GM12878 (cell line): Measurements from ENCODE around the gene ORM2. TPM values are rescaled to one million over a fixed set of nuclear protein-coding genes. Genes with fewer than 3 reads are reported as not detected.

Source experiments
- ATAC-seq: fragments of 200-7000 bp; cut with Tn5 transposase; 3 replicates; pipeline ENCODE4 v1.9.1; 2020; ENCODE audit warnings: mild to moderate bottlenecking, moderate library complexity
- BruUV-seq: library from RNA; stranded (reverse); fragments of 400-500 nt; replicated peaks from 2 replicates; lab custom pipeline; 2021; lab: Mats Ljungman, UMichigan
- CTCF ChIA-PET: fragments of 300-600 bp; sonication (Branson Sonifier 250); formaldehyde crosslinking; extraction: SDS; loops from one replicate; lab custom pipeline; 2021; ENCODE audit warnings: inconsistent platforms; lab: Yijun Ruan, JAX
- POLR2A ChIA-PET: fragments of 350-600 bp; formaldehyde crosslinking; extraction: SDS; loops from one replicate; lab custom pipeline; 2021; ENCODE audit warnings: inconsistent platforms; lab: Charles Lee
- RAD21 ChIA-PET: fragments of 300-600 bp; sonication (Branson Sonifier 250); formaldehyde crosslinking; loops from one replicate; lab custom pipeline; 2023; ENCODE audit warnings: antibody characterized with exemption; ENCODE audit not compliant: unreplicated experiment; lab: Charles Lee
- SMC1A ChIA-PET: fragments of 300-600 bp; sonication (Branson Sonifier 250); formaldehyde crosslinking; loops from one replicate; lab custom pipeline; 2023; ENCODE audit not compliant: unreplicated experiment, uncharacterized antibody; lab: Charles Lee
- DNase-seq: peaks from one replicate; pipeline ENCODE4 v3.0.0-alpha.2; 2011; ENCODE audit warnings: low read depth, low spot score
- FAIRE-seq: peaks from 3 replicates; lab custom pipeline; 2011; peaks lifted over from hg19 to GRCh38; lab: Jason Lieb, UNC
- H2AFZ ChIP-seq: 2 replicates; pipeline ENCODE4 v1.6.0; 2011; ENCODE audit warnings: low read depth, low read length, control low read depth; ENCODE audit not compliant: control insufficient read depth
- H3K27ac ChIP-seq: 2 replicates; pipeline ENCODE4 v1.5.1; 2011; ENCODE audit warnings: control low read depth; ENCODE audit not compliant: control insufficient read depth, insufficient read depth
- H3K27me3 ChIP-seq, 2 experiments: replicated peaks in 1 of 2; 2 replicates each; pipeline versions ENCODE4 v1.6.0 to v1.6.1; 2011; ENCODE audit warnings: low read length in 1 of 2; ENCODE audit not compliant: control insufficient read depth in 2 of 2, insufficient read depth in 2 of 2
- H3K36me3 ChIP-seq, 2 experiments: 2 replicates each; pipeline ENCODE4 v1.5.1; 2011; ENCODE audit warnings: low read length in 1 of 2; ENCODE audit not compliant: control insufficient read depth in 2 of 2, insufficient read depth in 2 of 2
- H3K4me1 ChIP-seq: 2 replicates; pipeline ENCODE4 v1.6.1; 2011; ENCODE audit warnings: mild to moderate bottlenecking, low read length, moderate library complexity, mixed read lengths; ENCODE audit not compliant: control insufficient read depth, insufficient read depth
- H3K4me2 ChIP-seq: 2 replicates; pipeline ENCODE4 v1.6.0; 2011; ENCODE audit warnings: control low read depth; ENCODE audit not compliant: control insufficient read depth, insufficient read depth
- H3K4me3 ChIP-seq: fragments of 200-600 bp; sonication (generic); 2 replicates; pipeline ENCODE4 v1.5.1; 2016
- H3K79me2 ChIP-seq: 2 replicates; pipeline ENCODE4 v1.6.0; 2011; ENCODE audit warnings: low read length; ENCODE audit not compliant: control insufficient read depth, insufficient read depth
- H3K9ac ChIP-seq: 2 replicates; pipeline ENCODE4 v1.8.0; 2011; ENCODE audit warnings: low read length, control low read depth, mixed read lengths; ENCODE audit not compliant: control insufficient read depth, insufficient read depth
- H3K9me3 ChIP-seq: replicated peaks from 3 replicates; pipeline ENCODE4 v1.5.1; 2011; ENCODE audit warnings: mild to moderate bottlenecking, low read length; ENCODE audit not compliant: control insufficient read depth, insufficient read depth
- H4K20me1 ChIP-seq: 2 replicates; pipeline ENCODE4 v1.6.0; 2011; ENCODE audit not compliant: control insufficient read depth, insufficient read depth
- BACH1 ChIP-seq: fragments of 450-650 bp; IDR thresholded peaks from 2 replicates; pipeline ENCODE4 v1.6.1; 2017; ENCODE audit warnings: mild to moderate bottlenecking, borderline replicate concordance
- FOS ChIP-seq: IDR thresholded peaks from 3 replicates; pipeline ENCODE4 v1.6.1; 2011; ENCODE audit warnings: borderline replicate concordance; ENCODE audit not compliant: insufficient read length; ENCODE audit errors: extremely low read depth
- IRF5 ChIP-seq: fragments of 450-650 bp; IDR thresholded peaks from 2 replicates; pipeline ENCODE4 v1.6.1; 2017; ENCODE audit warnings: borderline replicate concordance
- NRF1 ChIP-seq: conservative IDR thresholded peaks from 2 replicates; pipeline ENCODE4 v1.6.1; 2011; ENCODE audit warnings: mild to moderate bottlenecking, low read depth, low read length, improper control_type of control experiment
- POU2F2 ChIP-seq: IDR thresholded peaks from 3 replicates; pipeline ENCODE4 v1.6.1; 2011; ENCODE audit warnings: low read depth, mild to moderate bottlenecking, low read length, borderline replicate concordance
- RB1 ChIP-seq: fragments of 450-650 bp; formaldehyde crosslinking; IDR thresholded peaks from 2 replicates; pipeline ENCODE4 v1.6.1; 2017; ENCODE audit warnings: mild to moderate bottlenecking, borderline replicate concordance
- RCOR1 ChIP-seq: conservative IDR thresholded peaks from 2 replicates; pipeline ENCODE4 v1.6.1; 2012; ENCODE audit warnings: low read depth, low read length, improper control_type of control experiment
- SRF ChIP-seq, 2 experiments: IDR thresholded peaks; 2 replicates each; pipeline ENCODE4 v1.6.1; 2011; ENCODE audit warnings: low read depth in 2 of 2, low read length in 2 of 2, mild to moderate bottlenecking in 1 of 2, moderate library complexity in 1 of 2
- WGBS: methylation state at CpG from one replicate; pipeline ENCODE4 v1.1.6; 2016; ENCODE audit warnings: low lambda C conversion rate; ENCODE audit not compliant: insufficient replicate concordance, insufficient coverage; ENCODE audit errors: missing lambda C conversion rate; 5-methylcytosine and 5-hydroxymethylcytosine counted together
- in situ Hi-C: fragments of 300-500 bp; cut with MboI; formaldehyde crosslinking; loops from 9 replicates; pipeline ENCODE4 v1.14.3; 2018; ENCODE audit warnings: mixed read lengths
- intact Hi-C: fragments of 100-400 bp; cut with micrococcal nuclease; formaldehyde crosslinking; loops from one replicate; pipeline ENCODE4 v1.14.2; 2022; ENCODE audit not compliant: unreplicated experiment
- polyA plus RNA-seq, 11 experiments: library from polyadenylated mRNA; depleted of rRNA in 4 of 11; unstranded in 6 of 11; stranded (reverse) in 5 of 11; fragments of >200 nt; fragmentation: Nextera tagmentation in 4 of 11; fragmentation: Illumina TruSeq in 1 of 11; extraction: Ambion mirVana in 4 of 11; extraction: Trizol in 1 of 11; gene quantifications; 1 replicate in 1 of 11; 2 replicates in 10 of 11; pipeline versions ENCODE4 v1.2.1 to v1.2.3, GENCODE V29; 2011 to 2016; ENCODE audit warnings: inconsistent platforms in 2 of 11, missing spikeins in 2 of 11, low read depth in 1 of 11
- total RNA-seq, 4 experiments: library from RNA; depleted of rRNA in 3 of 4; stranded (reverse); fragments of >200 nt in 3 of 4; fragmentation: Illumina TruSeq in 1 of 4; extraction: Trizol in 1 of 4; gene quantifications; 2 replicates each; pipeline versions ENCODE4 v1.2.1 to v1.2.3, GENCODE V29; 2013 to 2021
- TF ChIP-seq, protein P1 (sequence below): fragments of 450-650 bp; IDR thresholded peaks from 2 replicates; pipeline ENCODE4 v1.6.1; 2018; ENCODE audit warnings: mild to moderate bottlenecking, low read depth, moderate library complexity; ENCODE audit not compliant: partially characterized antibody

ORM2 gene
- total and polyA plus RNA-seq, 10 of the 15 experiments (the other 5 are each of a cell fraction or from before 2014, with no cell fraction given): 0.64 TPM; not detected in 9

DNA sequence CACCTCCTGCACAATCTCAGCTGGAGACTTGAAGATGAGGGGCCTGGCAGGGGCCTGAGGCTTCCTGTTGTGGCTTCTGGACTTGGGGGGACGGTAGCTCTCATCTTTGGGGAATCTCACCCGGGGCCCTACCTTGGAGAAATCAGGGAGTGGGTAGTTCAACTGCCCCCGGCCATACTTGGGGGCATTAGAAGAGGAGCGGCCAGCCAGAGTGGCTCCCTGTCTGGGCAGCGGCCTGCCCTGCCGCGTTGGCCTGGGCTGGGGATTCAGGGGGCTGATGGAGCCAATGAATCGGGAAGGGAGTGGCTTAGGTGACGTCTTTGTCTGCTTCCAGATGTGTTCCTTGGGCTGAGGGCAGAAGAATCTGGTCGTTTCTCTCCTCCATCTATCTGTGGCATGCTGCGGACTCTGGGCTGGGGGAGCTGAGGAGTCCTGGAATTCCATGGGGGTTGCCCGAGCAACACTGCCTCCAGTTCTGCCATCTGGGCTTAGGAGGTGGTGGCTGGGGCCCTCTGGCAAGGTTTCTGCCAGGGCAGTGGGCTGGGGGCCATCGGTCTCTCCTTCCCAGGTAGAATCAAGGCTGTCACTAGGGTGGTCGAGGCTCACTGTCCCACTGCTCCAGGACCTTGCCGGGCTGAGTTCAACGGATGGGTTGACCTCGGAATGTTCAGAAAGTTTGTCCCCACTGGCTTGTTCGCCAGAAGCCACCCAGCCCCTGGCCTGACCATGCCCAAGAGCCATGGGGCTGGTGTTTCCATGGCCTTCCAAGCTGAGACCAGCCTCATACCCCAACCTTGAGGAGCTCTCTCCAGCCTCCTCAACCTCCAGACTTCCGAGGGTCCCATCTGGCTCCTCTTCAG lies 47.1 kb downstream of the ORM2 start:
- Histone ChIP-seq H3K27me3 (no peaks in the 10 kb centered on the region), H3K36me3 (peaks cover 43 to 49% of the 10 kb centered on the region in 2 experiments), H3K9ac (no peak overlapping the region), H2AFZ (no peak overlapping the region), H3K4me3 (no peak overlapping the region), H3K4me2 (no peak overlapping the region), H4K20me1 (peaks cover 6% of the 10 kb centered on the region), H3K9me3 (no peaks in the 10 kb centered on the region), H3K79me2 (peaks cover 62% of the 10 kb centered on the region), H3K27ac (peak overlapping the region; percentile 15; the same call in 1 of the 2 replicates), H3K4me1 (peaks cover 30% of the 10 kb centered on the region)
- BruUV-seq: TSS peak; percentile 41
- no peak for FAIRE-seq
- SMC1A ChIA-PET: interaction anchor here (1.4 kb wide), 1 partner anchor 12 kb away, joined by 5 read pairs; no protein-coding TSS in a partner anchor
- TF ChIP-seq RCOR1 (no peak), FOS (no peak), SRF (IDR thresholded peaks at IDR 0.05; ENCODE audit: low read depth in 2 of 2, low read length in 2 of 2) (no peak)
- intact Hi-C loops: no loop called here
- in situ Hi-C loops: no loop called here
- POLR2A ChIA-PET: interaction anchor here (0.6 kb wide), 1 partner anchor 18 kb away, joined by 4 read pairs; no protein-coding TSS in a partner anchor
- no peak for DNase-seq
- CTCF ChIA-PET: interaction anchor here (1.2 to 1.8 kb wide), 3 partner anchors 17 to 38 kb away, joined by 3 to 5 read pairs (median 4); no protein-coding TSS in a partner anchor
- RAD21 ChIA-PET: no interaction called here
- no peak for ATAC-seq
- WGBS: 89% methylated on average over 19 of the region's 19 CpGs

DNA sequence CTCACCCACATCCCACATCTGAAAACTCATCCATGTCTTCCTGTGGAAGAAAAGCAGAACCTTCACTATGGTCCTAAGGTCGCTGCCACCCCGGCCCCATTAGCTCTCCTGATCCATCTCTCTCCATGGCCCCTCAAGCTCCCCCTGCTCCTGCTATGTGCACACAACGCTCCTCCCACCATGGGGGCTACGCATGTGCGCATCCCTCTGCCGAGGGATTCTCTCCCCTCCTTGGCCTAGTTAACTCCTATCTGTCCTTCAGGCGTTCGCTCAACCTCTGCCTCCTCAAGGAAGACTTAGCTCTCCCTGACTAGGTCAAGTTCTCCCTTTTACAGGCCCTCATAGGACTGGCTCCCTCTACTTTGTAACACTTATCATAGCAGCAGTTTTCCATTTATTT lies 48.3 kb downstream of the ORM2 start:
- no peaks in the 10 kb centered on the region for H3K27me3 ChIP-seq
- H3K27ac ChIP-seq: no peak overlapping the region
- no peak overlapping the region for H3K4me3 ChIP-seq
- H3K9me3 ChIP-seq: no peaks in the 10 kb centered on the region
- DNase-seq (no peak), ATAC-seq (no peak), FAIRE-seq (no peak)
- no peak overlapping the region for H3K9ac ChIP-seq
- in situ Hi-C loops (no loop called here), intact Hi-C loops (no loop called here)
- ChIA-PET RAD21 (no interaction called here), SMC1A (interaction anchor here (0.8 to 2.0 kb wide), 2 partner anchors 12 to 13 kb away, joined by 3 to 12 read pairs; no protein-coding TSS in a partner anchor), POLR2A (interaction anchor here (1.0 kb wide), 1 partner anchor 9 kb away, joined by 3 read pairs; the partner anchor contains the start of gene AKNA), CTCF (interaction anchor here (1.2 to 1.8 kb wide), 3 partner anchors 16 to 39 kb away, joined by 3 to 5 read pairs (median 4); no protein-coding TSS in a partner anchor)
- peaks cover 39 to 45% of the 10 kb centered on the region in 2 experiments for H3K36me3 ChIP-seq
- peaks cover 31% of the 10 kb centered on the region for H3K4me1 ChIP-seq
- peaks cover 6% of the 10 kb centered on the region for H4K20me1 ChIP-seq
- H3K79me2 ChIP-seq: peaks cover 65% of the 10 kb centered on the region
- no TSS peak for BruUV-seq
- 96% methylated on average over 6 of the region's 8 CpGs for WGBS
- no peak overlapping the region for H2AFZ ChIP-seq
- no peak overlapping the region for H3K4me2 ChIP-seq
- TF ChIP-seq RB1 (no peak), POU2F2 (no peak), IRF5 (no peak), NRF1 (no peak), BACH1 (no peak)
- TF ChIP-seq, protein P1, sequence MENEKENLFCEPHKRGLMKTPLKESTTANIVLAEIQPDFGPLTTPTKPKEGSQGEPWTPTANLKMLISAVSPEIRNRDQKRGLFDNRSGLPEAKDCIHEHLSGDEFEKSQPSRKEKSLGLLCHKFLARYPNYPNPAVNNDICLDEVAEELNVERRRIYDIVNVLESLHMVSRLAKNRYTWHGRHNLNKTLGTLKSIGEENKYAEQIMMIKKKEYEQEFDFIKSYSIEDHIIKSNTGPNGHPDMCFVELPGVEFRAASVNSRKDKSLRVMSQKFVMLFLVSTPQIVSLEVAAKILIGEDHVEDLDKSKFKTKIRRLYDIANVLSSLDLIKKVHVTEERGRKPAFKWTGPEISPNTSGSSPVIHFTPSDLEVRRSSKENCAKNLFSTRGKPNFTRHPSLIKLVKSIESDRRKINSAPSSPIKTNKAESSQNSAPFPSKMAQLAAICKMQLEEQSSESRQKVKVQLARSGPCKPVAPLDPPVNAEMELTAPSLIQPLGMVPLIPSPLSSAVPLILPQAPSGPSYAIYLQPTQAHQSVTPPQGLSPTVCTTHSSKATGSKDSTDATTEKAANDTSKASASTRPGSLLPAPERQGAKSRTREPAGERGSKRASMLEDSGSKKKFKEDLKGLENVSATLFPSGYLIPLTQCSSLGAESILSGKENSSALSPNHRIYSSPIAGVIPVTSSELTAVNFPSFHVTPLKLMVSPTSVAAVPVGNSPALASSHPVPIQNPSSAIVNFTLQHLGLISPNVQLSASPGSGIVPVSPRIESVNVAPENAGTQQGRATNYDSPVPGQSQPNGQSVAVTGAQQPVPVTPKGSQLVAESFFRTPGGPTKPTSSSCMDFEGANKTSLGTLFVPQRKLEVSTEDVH: no peak
